ES-I3 (cell line): ENCODE data around the gene TMA7.

ENCODE experiments used
- H3K36me3 ChIP-seq: 2 replicates; pipeline ENCODE4 v1.6.1; 2013; ENCODE audit warnings: mild to moderate bottlenecking, low read length, control low read depth, moderate library complexity; ENCODE audit not compliant: insufficient read depth
- H3K4me1 ChIP-seq: 2 replicates; pipeline ENCODE4 v1.6.1; 2013; ENCODE audit warnings: mild to moderate bottlenecking, control low read depth, low read length; ENCODE audit not compliant: insufficient read depth
- H3K9ac ChIP-seq: 2 replicates; pipeline ENCODE4 v1.6.1; 2013; ENCODE audit warnings: low read depth, mild to moderate bottlenecking, low read length, moderate library complexity
- H3K9me3 ChIP-seq: 2 replicates; pipeline ENCODE4 v1.6.1; 2013; ENCODE audit warnings: mild to moderate bottlenecking, low read length, moderate library complexity; ENCODE audit not compliant: control insufficient read depth, insufficient read depth

Gene TMA7

GRCh38 chr3:48492461-48493202, 52.6 kb downstream of the TMA7 start:
- H3K9me3 ChIP-seq = no peaks in the 10 kb centered on the region
- no peaks in the 10 kb centered on the region for H3K4me1 ChIP-seq
- no peaks in the 10 kb centered on the region; the same call in 1 of the 2 replicates for H3K36me3 ChIP-seq
- no peak overlapping the region for H3K9ac ChIP-seq

DNA sequence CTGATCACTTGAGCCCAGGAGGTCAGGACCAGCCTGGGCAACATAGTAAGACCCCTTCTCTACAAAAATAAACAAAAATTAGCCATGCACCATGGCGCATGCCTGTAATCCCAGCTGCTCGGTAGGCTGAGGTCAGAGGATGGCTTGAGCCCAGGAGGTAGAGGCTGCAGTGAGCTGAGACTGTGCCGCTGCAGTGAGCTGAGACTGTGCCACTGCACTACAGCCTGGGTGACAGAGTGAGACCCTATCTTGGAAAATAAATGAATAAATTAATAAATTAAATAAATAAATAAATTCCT, 53.1 kb downstream of the TMA7 start:
- Histone ChIP-seq H3K9me3 (no peaks in the 10 kb centered on the region), H3K9ac (no peak overlapping the region), H3K36me3 (no peaks in the 10 kb centered on the region; the same call in 1 of the 2 replicates), H3K4me1 (no peaks in the 10 kb centered on the region)
